ENCODE data around the gene PLCB2.

- TF ChIP-seq POLR2AphosphoS5 (IDR thresholded peaks at IDR 0.05) = no peak
- no peak for TF ChIP-seq CTCF (IDR thresholded peaks at IDR 0.05)
- no peak for TF ChIP-seq POLR2A (IDR thresholded peaks at IDR 0.05)
- no peak for TF ChIP-seq EP300 (IDR thresholded peaks at IDR 0.05)
Measured at GRCh38 chr15:40252141-40252437, 55.6 kb downstream of the PLCB2 start.
